ENCODE data around the gene GPAM. TPM values are rescaled to one million over a fixed set of nuclear protein-coding genes. Genes with fewer than 3 reads are reported as not detected.

The GPAM gene
- total and polyA plus RNA-seq, 2 of the 8 experiments (the other 6 are each of a cell fraction or from before 2014, with no cell fraction given), result 5.5 to 15.5 TPM

DNA sequence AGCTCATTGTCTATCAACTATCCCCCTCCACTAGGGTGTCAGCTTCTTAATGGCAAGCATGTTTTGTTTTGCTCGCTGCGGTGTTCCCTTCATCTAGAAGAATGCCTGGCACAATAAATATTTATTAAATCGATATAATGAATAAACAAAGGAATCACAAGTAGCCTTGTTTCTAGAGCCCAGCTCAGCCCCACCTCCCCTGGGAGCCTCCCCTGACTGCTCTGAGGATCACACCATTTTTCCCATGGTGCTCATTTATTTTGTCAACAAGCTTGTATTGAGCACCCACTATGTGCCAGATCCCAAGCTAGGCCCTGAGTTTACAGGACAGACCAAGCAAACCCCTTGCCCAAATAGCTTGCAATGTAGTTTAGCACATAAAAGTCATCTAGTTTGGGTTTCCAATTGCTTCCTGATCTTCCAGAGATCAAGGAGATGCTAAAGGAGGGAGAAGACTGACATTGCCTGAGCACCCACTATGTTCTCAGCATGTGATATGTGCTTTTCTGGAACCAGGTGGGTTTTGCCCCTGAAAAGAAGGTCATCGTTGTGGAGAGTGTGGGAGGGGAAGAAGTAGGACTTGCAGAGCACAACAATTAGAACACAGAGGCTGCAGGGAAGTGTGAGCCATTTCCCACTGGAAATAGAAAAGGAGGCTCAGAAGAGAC lies 42.3 kb upstream of the GPAM start:
- H4K91ac ChIP-seq (replicated peaks; ENCODE audit: insufficient read length, low read length), result no peak overlapping the region
- no peak overlapping the region for H3K56ac ChIP-seq (replicated peaks; ENCODE audit: insufficient read length, low read depth, low read length)
- no peak overlapping the region for H3K14ac ChIP-seq (ENCODE audit: insufficient read length)
- H3K9ac ChIP-seq (replicated peaks in 1 of 4; ENCODE audit: extremely low read depth in 1 of 4, low read depth in 3 of 4, low read length in 3 of 4), result no peak overlapping the region
- H4K5ac ChIP-seq (ENCODE audit: insufficient read length, low read depth, low read length), result no peak overlapping the region
- no peak overlapping the region for H2AK5ac ChIP-seq (ENCODE audit: low read depth, low read length)
- no peak overlapping the region for H2BK20ac ChIP-seq (ENCODE audit: low read length)
- H3K27me3 ChIP-seq (replicated peaks in 1 of 4; ENCODE audit: control insufficient read depth in 3 of 4, extremely low read depth in 1 of 4, insufficient read depth in 3 of 4, low read length in 3 of 4), result no peaks in the 10 kb centered on the region
- no peaks in the 10 kb centered on the region for H3K79me1 ChIP-seq (ENCODE audit: low read depth, low read length)
- no peaks in the 10 kb centered on the region for H4K20me1 ChIP-seq (replicated peaks in 1 of 2; ENCODE audit: control insufficient read depth in 1 of 2, insufficient read depth in 2 of 2, low read length in 2 of 2)
- ChIA-PET CTCF (ENCODE audit: partially characterized antibody) (interaction anchor here (2.2 kb wide), 1 partner anchor 82 kb away, joined by 4 read pairs; no protein-coding TSS in a partner anchor), POLR2A (ENCODE audit: partially characterized antibody) (interaction anchor here (1.9 kb wide), 1 partner anchor 41 kb away, joined by 4 read pairs; no protein-coding TSS in a partner anchor)
- no peaks in the 10 kb centered on the region for H3K4me1 ChIP-seq (replicated peaks in 1 of 4; ENCODE audit: control insufficient read depth in 3 of 4, insufficient read depth in 4 of 4, low read length in 3 of 4)
- H3K4me2 ChIP-seq (ENCODE audit: insufficient read depth in 1 of 2, low read depth in 2 of 2, low read length in 2 of 2), result no peak overlapping the region
- no peak overlapping the region for H2BK15ac ChIP-seq (ENCODE audit: low read length)
- WGBS, 2 experiments (ENCODE audit: extremely low coverage in 1 of 2, insufficient coverage in 1 of 2, insufficient read length in 1 of 2, insufficient replicate concordance in 2 of 2, low coverage in 1 of 2, low lambda C conversion rate in 2 of 2, missing lambda C conversion rate in 1 of 2), result 95% methylated on average over 4 of the region's 4 CpGs; no CpG with 5 or more reads in 1 of the 2 experiments
- no peak overlapping the region for H3K4me3 ChIP-seq (ENCODE audit: extremely low read depth in 1 of 4, insufficient read depth in 2 of 4, low read depth in 3 of 4, low read length in 4 of 4)
- no peak overlapping the region for H2AFZ ChIP-seq (ENCODE audit: low read length)
- H3K18ac ChIP-seq (ENCODE audit: extremely low read depth, low read length), result no peak overlapping the region
- H4K8ac ChIP-seq (ENCODE audit: extremely low read depth, insufficient read depth, low read length), result no peak overlapping the region
- no peak for DNase-seq (ENCODE audit: low read depth in 1 of 2, low spot score in 2 of 2)
- H3K36me3 ChIP-seq (ENCODE audit: control insufficient read depth in 2 of 4, insufficient read depth in 4 of 4, low read length in 3 of 4), result no peaks in the 10 kb centered on the region; a peak in 1 of 8 replicates
- FAIRE-seq, result no peak
- H2BK120ac ChIP-seq (replicated peaks; ENCODE audit: low read depth, low read length), result no peak overlapping the region
- peaks cover 4% of the 10 kb centered on the region in 2 experiments; a peak in 2 of 4 replicates for H3K9me3 ChIP-seq (ENCODE audit: insufficient read depth in 2 of 2, low read depth in 1 of 2, low read length in 1 of 2)
- no peak overlapping the region for H3K4ac ChIP-seq (replicated peaks; ENCODE audit: insufficient read length, low read depth, low read length)
- H3K23ac ChIP-seq (ENCODE audit: insufficient read length), result no peak overlapping the region
- no peak overlapping the region for H2BK5ac ChIP-seq (ENCODE audit: low read depth, low read length)
- H3K27ac ChIP-seq (ENCODE audit: low read depth, low read length), result no peak overlapping the region
- H3K23me2 ChIP-seq (ENCODE audit: low read depth, low read length), result no peaks in the 10 kb centered on the region
- H3K79me2 ChIP-seq (ENCODE audit: control insufficient read depth in 1 of 2, insufficient read depth in 2 of 2, low read length in 2 of 2), result no peaks in the 10 kb centered on the region
- no peak overlapping the region for H2BK12ac ChIP-seq (ENCODE audit: low read depth, low read length)
- TF ChIP-seq, protein P1, sequence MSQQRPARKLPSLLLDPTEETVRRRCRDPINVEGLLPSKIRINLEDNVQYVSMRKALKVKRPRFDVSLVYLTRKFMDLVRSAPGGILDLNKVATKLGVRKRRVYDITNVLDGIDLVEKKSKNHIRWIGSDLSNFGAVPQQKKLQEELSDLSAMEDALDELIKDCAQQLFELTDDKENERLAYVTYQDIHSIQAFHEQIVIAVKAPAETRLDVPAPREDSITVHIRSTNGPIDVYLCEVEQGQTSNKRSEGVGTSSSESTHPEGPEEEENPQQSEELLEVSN (IDR thresholded peaks at IDR 0.05), result no peak
- TF ChIP-seq RNF2 (IDR thresholded peaks at IDR 0.05; ENCODE audit: borderline replicate concordance, low read depth, low read length, missing control alignments, poor library complexity, severe bottlenecking), result no peak
- TF ChIP-seq SAP30 (IDR thresholded peaks at IDR 0.05; ENCODE audit: insufficient read depth, insufficient replicate concordance, low read length), result no peak
- TF ChIP-seq CEBPB (IDR thresholded peaks at IDR 0.05; ENCODE audit: low read depth, low read length), result no peak
- no peak for TF ChIP-seq MAFK (IDR thresholded peaks at IDR 0.05; ENCODE audit: low read depth, low read length)
- TF ChIP-seq NANOG (IDR thresholded peaks at IDR 0.05; ENCODE audit: insufficient read depth, low read depth, low read length, poor library complexity, severe bottlenecking), result no peak
- no peak for TF ChIP-seq CREB1 (IDR thresholded peaks at IDR 0.05)
- no peak for TF ChIP-seq JUND (IDR thresholded peaks at IDR 0.05; ENCODE audit: low read length)
- no peak for TF ChIP-seq TEAD4 (IDR thresholded peaks at IDR 0.05; ENCODE audit: low read depth, low read length)
- no peak for TF ChIP-seq EP300 (IDR thresholded peaks at IDR 0.05; ENCODE audit: borderline replicate concordance in 1 of 2, low read depth in 2 of 2, low read length in 2 of 2)
- TF ChIP-seq BACH1 (IDR thresholded peaks at IDR 0.05; ENCODE audit: low read length), result no peak
- TF ChIP-seq SP4 (IDR thresholded peaks at IDR 0.05; ENCODE audit: low read length), result no peak
- TF ChIP-seq KDM5A (IDR thresholded peaks at IDR 0.05; ENCODE audit: low read length), result no peak

Data from H1 (cell line).